H1 (cell line): ENCODE results near the gene PPP1R7. TPM values are rescaled to one million over a fixed set of nuclear protein-coding genes. Genes with fewer than 3 reads are reported as not detected.

Experiments used
- CBX8 ChIP-seq: fragments of 300-800, 300-1000 bp; sonication (generic); IDR thresholded peaks from 2 replicates; pipeline ENCODE4 v1.7.1; 2016; ENCODE audit warnings: low read depth, low read length, borderline replicate concordance
- CHD2 ChIP-seq: IDR thresholded peaks from 2 replicates; pipeline ENCODE4 v1.6.1; 2012; ENCODE audit warnings: low read length, improper control_type of control experiment
- CHD7 ChIP-seq: fragments of 300-600 bp; sonication (generic); IDR thresholded peaks from 2 replicates; pipeline ENCODE4 v1.7.1; 2012; ENCODE audit warnings: low read length, moderate library complexity, mild to moderate bottlenecking, inconsistent platforms; ENCODE audit not compliant: insufficient replicate concordance
- EZH2 ChIP-seq: fragments of 200-600 bp; sonication (generic); IDR thresholded peaks from 2 replicates; pipeline ENCODE4 v1.7.1; 2012; ENCODE audit warnings: low read depth, mild to moderate bottlenecking, moderate library complexity, low read length, inconsistent platforms; ENCODE audit not compliant: severe bottlenecking
- JUND ChIP-seq: IDR thresholded peaks from 2 replicates; pipeline ENCODE4 v1.6.1; 2011; ENCODE audit warnings: mild to moderate bottlenecking, improper control_type of control experiment, low read length
- KDM4A ChIP-seq: IDR thresholded peaks from one replicate; pipeline ENCODE4 v1.7.1; 2012; ENCODE audit warnings: low read depth, mild to moderate bottlenecking, moderate library complexity, low read length, inconsistent platforms; ENCODE audit not compliant: severe bottlenecking
- SRF ChIP-seq: IDR thresholded peaks from 2 replicates; pipeline ENCODE4 v1.6.1; 2011; ENCODE audit warnings: mild to moderate bottlenecking, low read depth, low read length, moderate library complexity
- TCF12 ChIP-seq: IDR thresholded peaks from 2 replicates; pipeline ENCODE4 v1.6.1; 2011; ENCODE audit warnings: low read depth, mild to moderate bottlenecking, low read length
- polyA plus RNA-seq, 7 experiments: library from polyadenylated mRNA; depleted of rRNA in 3 of 7; stranded (reverse) in 5 of 7; unstranded in 2 of 7; fragments of >200 nt in 5 of 7; fragments of 200-250 nt in 2 of 7; gene quantifications; 1 replicate in 5 of 7; 2 replicates in 1 of 7; 4 replicates in 1 of 7; pipeline versions ENCODE4 v1.2.1 to v1.2.3, GENCODE V29; 2011 to 2013; ENCODE audit warnings: missing spikeins in 2 of 7, mixed read lengths in 2 of 7
- total RNA-seq: library from RNA; stranded (reverse); fragmentation: NEBNext Ultra II Directional; extraction: Animal tissue kit (Norgen Biotek cat#: 25700); gene quantifications from 2 replicates; pipeline ENCODE4 v1.2.1, GENCODE V29; 2021

Gene PPP1R7
- total and polyA plus RNA-seq, 2 of the 8 experiments (the other 6 are each of a cell fraction or from before 2014, with no cell fraction given), result 22.2 to 64.0 TPM

GRCh38 chr2:241125626-241126025 lies 24.6 kb upstream of the PPP1R7 start (continued):
- TF ChIP-seq CHD7, result no peak
- TF ChIP-seq JUND, result no peak
- no peak for TF ChIP-seq TCF12
- no peak for TF ChIP-seq CHD2
- TF ChIP-seq KDM4A, result no peak
- no peak for TF ChIP-seq SRF
- TF ChIP-seq CBX8, result no peak
- no peak for TF ChIP-seq EZH2
- TF ChIP-seq, all 59 proteins: peak for 0
